ENCODE results near the gene CARMIL1.

CARMIL1 gene

GRCh38 chr6:25450469-25451198 lies 171.5 kb downstream of the CARMIL1 start:
- DNase-seq = no peak

DNA sequence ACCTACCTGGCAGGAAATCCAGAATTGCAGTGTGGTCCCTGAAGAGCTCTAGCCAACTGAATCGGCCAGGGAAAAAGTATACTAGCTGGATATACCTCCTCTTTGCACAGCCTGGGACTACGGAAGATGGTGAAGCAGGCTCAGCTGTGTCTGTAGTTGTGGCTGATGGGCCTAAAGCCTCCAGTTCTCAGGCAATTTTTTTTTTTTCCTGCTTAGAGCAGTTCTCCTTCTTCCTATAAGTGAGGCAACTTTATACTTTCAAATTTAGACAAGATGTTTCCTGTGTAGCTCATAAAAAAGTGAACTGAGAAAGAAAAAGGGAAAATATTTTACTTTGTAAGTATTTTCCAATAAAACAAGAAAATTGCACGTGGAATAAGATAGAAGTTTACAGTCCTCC lies 172.9 kb downstream of the CARMIL1 start:
- DNase-seq = no peak

DNA sequence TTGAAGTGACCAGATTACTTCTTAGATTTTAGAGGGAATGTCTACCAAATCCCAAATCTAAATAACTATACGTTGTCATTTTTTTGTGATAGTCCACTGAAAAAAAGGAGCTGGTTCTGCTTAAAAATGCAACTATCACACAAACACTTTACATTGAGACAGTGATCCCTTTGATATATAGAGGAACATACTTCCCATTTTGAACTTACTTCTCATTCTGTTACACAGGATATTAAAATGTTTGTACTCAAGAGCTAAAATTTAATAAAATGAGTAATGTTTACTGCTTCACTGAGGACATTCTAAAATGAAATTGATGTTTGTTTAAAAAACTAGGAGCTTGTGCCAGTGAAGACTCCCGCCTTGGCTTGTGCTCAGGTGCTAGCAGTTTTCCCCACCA lies 174.1 kb downstream of the CARMIL1 start:
- DNase-seq = no peak

DNA sequence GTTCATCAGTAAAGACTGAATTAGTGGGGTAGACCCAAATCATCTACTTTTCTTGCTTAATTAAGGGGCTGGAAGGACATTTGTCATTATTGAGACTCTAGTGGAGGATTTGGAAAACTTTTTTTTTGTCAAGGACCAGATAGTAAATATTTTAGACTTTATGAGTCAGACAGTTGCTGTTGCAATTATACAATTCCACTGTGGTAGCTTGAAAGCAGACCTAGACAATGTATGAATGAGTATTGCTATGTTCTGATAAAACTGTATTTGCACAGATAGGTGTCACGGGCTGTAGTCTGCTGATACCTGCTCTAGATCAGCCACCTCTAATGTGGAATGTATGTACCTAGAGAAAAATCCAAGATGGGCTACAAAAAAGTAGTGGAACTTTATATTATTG lies 175.0 kb downstream of the CARMIL1 start:
- DNase-seq = no peak

- no peak for DNase-seq
Measured at GRCh38 chr6:25456249-25457040, 177.3 kb downstream of the CARMIL1 start.

GRCh38 chr6:25457516-25457915 lies 178.3 kb downstream of the CARMIL1 start:
- no peak for DNase-seq

GRCh38 chr6:25458485-25458884 lies 179.3 kb downstream of the CARMIL1 start:
- DNase-seq = no peak

GRCh38 chr6:25462235-25462897 lies 183.2 kb downstream of the CARMIL1 start:
- DNase-seq = no peak

- DNase-seq = no peak
Measured at GRCh38 chr6:25463441-25463840, 184.3 kb downstream of the CARMIL1 start.

DNA sequence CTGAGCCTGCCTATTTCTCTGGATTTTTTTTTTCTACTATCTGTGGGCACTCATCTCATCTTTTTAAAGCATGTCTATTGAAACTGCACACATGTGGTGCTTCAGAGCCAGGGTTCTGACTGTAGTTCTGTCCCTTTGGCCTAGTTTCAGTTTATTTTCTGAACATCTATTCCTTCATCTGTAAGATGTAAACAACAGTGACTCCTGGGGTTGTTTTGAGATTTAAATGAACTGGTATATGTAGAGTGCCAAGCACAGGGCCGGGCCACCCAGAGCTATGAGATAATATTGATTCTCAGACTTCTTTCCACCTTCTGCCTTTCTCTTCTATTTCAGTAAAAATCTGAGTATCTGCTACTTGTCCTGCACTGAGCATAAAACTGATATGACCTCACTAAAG lies 185.1 kb downstream of the CARMIL1 start:
- no peak for DNase-seq

DNA sequence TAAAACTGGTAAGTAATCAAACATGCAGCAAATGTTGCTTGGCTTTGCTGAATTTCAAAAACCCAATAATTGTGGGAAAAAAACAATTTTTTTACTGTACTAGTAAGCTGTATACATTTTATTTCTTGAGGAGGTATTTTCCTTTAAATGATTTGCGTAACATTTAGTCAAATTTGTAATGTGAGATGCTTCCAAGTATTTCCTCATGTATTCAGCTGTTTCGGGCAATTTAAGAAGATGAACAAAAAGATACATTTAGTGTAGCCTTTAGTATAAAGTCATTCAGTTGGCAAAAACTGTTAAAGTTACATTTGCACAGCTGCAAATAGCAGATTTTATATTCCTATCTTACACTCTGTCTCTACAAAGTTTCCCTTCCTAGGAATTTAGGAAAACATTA lies 186.8 kb downstream of the CARMIL1 start:
- DNase-seq = no peak

- DNase-seq = no peak
Measured at GRCh38 chr6:25468881-25469280, 189.7 kb downstream of the CARMIL1 start.

DNA sequence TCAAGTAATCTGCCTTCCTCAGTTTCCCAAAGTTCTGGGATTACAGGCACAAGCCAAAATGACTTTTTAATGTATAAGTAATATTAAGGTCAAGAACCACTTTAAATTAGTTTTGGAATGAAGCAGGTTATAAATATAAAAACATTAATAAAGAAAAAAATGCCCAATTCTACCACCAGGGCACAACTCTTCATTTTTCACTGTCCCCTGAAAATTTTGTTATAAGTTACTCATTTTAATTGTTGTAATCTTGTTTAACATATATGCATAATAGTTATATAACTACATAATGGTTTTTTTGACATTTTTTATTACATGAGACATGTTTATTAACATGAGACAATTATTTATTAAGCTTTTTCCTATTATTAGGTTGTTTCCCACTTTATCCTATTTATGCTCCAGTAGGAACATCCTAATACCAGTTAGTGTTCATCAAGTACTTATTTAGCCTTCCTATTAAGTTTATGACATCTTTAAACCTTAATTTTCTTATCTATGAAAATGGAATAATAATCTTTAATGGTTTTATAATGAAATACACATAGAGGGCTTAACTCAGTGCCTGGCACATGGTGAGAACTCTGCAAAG lies 190.7 kb downstream of the CARMIL1 start:
- no peak for DNase-seq

DNA sequence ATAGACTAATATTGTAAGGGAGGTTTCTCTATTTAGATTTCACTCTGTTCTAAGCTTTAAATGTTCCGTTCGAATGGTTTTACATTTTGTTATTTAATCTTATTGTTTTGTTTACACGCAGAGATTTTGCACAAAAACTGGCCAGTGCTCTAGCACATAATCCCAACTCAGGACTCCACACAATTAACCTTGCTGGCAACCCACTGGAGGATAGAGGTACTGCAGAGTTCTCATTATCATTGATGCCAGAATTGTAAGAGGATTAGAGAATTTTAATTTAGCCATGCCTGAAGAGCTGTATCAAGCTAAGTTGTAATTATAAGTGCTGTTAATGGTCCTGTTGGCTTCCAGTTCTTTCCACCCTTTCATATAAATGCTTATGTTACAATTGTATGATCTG lies 193.1 kb downstream of the CARMIL1 start:
- no peak for DNase-seq

DNA sequence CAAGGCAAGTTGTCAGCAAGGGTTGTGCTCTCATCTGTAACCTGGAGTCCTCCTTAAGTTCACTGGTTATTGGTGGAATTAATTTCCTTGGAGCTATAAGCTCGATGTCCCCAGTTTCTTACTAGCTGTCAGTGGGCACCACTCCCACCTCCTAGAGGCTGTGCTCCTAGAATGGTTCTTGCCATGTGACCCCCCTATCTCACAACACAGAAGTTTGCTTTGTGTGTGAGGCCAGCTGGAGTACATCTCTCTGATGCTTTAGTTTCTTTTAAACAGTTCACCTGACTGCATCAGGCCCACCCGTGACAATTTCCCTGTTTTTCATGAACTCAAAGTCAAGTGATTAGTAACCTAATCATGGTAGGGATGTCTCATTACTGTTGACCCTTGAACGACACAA lies 193.7 kb downstream of the CARMIL1 start:
- DNase-seq = no peak

DNA sequence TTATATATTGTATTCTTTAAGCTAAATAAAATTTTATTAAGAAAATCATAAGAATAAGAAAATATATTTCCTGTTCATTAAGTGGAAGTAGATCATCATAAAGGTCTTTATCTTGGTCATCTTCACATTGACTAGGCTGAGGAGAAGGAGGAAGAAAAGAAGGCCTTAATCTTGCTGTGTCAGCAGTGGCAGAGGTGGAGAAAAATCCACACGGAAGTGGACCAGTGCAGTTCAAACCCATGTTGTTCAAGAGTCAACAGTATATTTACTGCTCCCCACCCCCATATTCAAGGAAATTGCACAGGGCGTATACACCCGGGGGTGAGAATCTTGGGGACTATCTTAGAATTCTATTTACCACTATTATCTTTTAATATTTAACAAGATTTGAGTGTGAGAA lies 194.3 kb downstream of the CARMIL1 start:
- DNase-seq = no peak

DNA sequence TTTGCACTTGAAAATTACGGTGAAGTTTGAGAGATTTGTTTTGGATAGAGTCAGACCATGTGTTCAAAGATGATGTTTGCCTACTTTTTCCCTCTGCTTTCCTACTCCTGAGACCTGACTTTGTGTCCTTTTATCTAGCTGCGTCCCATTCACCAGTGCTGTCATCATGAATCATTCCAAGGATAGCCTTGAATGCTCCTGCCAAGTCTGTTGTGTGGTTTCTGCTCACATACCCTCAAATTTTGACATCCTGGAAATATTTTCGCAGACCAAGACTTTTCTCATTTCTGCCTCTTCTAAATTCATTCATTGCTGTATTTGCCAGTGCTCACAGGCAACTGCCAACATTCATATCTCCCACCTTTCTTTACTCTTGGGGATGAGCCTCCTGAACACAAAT lies 197.0 kb downstream of the CARMIL1 start:
- no peak for DNase-seq

DNA sequence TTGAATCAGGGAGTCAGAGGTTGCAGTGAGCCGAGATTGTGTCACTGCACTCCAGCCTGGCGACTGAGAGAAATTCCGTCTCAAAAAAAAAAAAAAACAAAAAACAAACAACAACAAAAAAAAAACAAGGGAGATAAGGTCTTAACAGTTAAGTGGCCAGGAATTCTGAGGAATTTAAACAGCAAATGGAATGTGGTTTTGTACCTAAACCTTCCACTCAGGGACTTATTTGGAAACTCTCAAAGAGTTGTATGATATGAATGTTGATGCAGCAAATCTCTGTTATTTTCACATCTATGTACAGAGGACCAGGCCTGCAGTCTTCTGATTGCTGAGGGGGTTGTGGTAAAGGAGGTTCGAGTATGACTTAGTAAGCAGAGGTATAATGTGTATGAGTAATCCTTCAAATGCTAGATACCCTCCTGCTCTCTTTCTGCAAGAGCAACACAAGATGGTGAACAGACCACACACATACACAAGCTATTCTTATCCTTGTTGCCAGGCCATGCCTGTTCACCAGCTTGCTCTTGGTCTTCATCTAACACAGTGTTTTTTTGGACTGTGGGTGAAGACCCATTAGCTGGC lies 197.9 kb downstream of the CARMIL1 start:
- DNase-seq = no peak

- no peak for DNase-seq
Measured at GRCh38 chr6:25478973-25479372, 199.8 kb downstream of the CARMIL1 start.

DNA sequence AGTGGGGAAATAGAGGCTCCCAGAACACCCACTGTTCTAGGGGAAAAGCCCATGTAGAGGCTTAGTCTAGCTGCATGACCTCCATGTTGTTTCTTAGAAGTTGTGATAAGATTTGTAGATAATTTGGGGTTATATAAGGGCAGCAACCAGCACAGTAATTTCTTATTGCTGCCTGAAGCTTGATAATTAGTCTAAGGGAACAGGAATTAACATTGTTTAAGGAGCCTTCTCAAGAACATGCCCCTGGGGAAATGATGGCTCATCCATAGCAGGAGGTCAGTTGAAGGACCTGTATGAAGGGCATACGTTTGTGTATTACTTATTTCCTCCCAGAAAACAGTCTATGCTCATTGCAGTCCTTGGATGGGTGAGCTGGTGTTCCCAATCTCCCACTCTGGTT lies 202.1 kb downstream of the CARMIL1 start:
- no peak for DNase-seq

- DNase-seq = no peak
Measured at GRCh38 chr6:25482996-25483395, 203.8 kb downstream of the CARMIL1 start.

DNA sequence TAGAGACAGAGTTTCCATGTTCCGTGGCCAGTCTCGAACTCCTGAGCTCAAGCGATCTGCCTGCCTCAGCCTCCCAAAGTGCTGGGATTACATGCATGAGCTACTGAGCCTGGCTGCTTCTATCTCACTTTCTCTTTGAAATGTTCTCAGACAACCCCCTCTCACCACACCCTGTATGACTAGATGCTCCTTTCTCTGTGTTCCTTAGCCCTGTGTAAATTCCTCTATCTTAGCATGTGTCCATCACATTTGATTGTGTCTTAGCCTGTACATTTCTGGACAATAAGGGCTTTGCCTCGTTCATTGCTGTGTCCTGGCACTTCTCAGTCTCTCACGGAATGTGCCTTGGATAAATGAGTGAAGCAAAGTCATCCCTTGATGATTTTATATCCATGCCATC lies 204.8 kb downstream of the CARMIL1 start:
- no peak for DNase-seq

DNA sequence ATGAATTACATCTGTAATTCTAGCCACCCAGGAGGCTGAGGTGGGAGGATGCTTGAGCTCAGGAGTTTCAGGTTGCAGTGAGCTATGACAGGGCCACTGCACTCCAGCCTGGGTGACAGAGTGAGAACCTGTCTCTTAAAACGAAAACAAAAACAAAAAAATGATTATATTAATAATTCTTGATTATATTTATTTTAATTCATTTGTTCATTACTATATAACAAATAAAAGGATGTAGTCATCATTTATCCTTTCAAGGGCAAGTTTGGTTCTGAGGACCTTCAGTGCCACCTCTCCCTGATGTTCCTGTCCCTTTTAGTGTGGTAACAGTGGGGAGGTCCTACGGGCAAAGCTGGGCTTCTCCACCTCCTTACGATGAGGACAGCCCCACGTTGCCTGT lies 205.7 kb downstream of the CARMIL1 start:
- no peak for DNase-seq

Measured in activated CD4-positive, alpha-beta T cell treated with anti-CD3 and anti-CD28 coated beads, Interleukin-2, amount 50 U/mL, for 4 hours (primary cell).